ENCODE measurements around the gene PABPC3.

GRCh38 chr13:25062479-25062878 is 33.5 kb upstream of the PABPC3 start:
- TF ChIP-seq CTCF (IDR thresholded peaks at IDR 0.05 in 2 of 3, conservative IDR thresholded peaks at IDR 0.05 in 1 of 3; ENCODE audit: control insufficient read depth in 2 of 3, extremely low read depth in 1 of 3, insufficient read depth in 1 of 3, low read depth in 3 of 3, low read length in 3 of 3) = 0 out of 6 replicates have a peak, but pooled peaks of 1 of the 3 experiments have one; percentile 10
- no peak for TF ChIP-seq KDM1A (IDR thresholded peaks at IDR 0.05; ENCODE audit: borderline replicate concordance)
- TF ChIP-seq SREBF2 (IDR thresholded peaks at IDR 0.05; ENCODE audit: low read length) = no peak
- TF ChIP-seq BRCA1 (IDR thresholded peaks at IDR 0.05; ENCODE audit: low read depth, low read length) = no peak
- no peak for TF ChIP-seq CEBPB (IDR thresholded peaks at IDR 0.05; ENCODE audit: borderline replicate concordance in 1 of 2, low read depth in 2 of 2, low read length in 2 of 2)
- no peak for TF ChIP-seq POLR2AphosphoS2 (IDR thresholded peaks at IDR 0.05; ENCODE audit: low read depth, low read length)
- no peak for TF ChIP-seq SIN3A (IDR thresholded peaks at IDR 0.05; ENCODE audit: low read depth, low read length)
- TF ChIP-seq CHD2 (IDR thresholded peaks at IDR 0.05; ENCODE audit: borderline replicate concordance, low read depth, low read length) = no peak
- TF ChIP-seq SRF (IDR thresholded peaks at IDR 0.05; ENCODE audit: low read depth in 2 of 2, low read length in 2 of 2) = no peak
- no peak for TF ChIP-seq ZBED1 (IDR thresholded peaks at IDR 0.05; ENCODE audit: borderline replicate concordance)
- TF ChIP-seq TBL1XR1 (IDR thresholded peaks at IDR 0.05; ENCODE audit: low read depth, low read length) = no peak
- TF ChIP-seq POLR2A (IDR thresholded peaks at IDR 0.05; ENCODE audit: low read depth, low read length) = no peak
- TF ChIP-seq NFIC (IDR thresholded peaks at IDR 0.05; ENCODE audit: low read depth, low read length) = no peak

Data from GM12878 (cell line).